ENCODE measurements around the gene CFAP46. TPM values are rescaled to one million over a fixed set of nuclear protein-coding genes. Genes with fewer than 3 reads are reported as not detected.

The CFAP46 gene
- total and polyA plus RNA-seq, 3 experiments from 2014 or later: 0.09 TPM; not detected in 2

DNA sequence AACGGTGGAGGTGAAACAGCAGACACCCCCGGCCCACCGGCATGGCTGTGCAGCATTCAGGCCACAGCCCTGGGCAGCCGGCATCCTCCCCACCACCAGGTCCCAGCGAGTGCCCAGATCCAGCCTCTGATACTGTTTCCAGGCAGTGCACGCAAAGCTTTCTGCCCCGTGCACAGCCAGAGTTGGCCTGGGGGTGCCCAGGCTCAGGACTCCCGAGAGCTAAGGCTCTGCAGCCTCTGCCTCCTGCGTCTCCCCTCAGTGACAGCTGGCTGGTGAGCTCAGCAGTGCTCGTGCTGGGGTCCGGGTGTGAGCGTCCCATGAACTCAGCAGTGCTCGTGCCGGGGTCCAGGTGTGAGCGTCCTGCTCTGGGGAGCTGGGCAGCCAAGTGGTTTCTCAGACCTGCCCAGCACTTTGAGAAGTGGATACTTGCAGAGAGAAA is 65.4 kb downstream of the CFAP46 start:
- Histone ChIP-seq H3K27ac (ENCODE audit: low read depth, low read length) (no peak overlapping the region), H3K27me3 (ENCODE audit: insufficient read depth, low read length, poor library complexity, severe bottlenecking) (no peaks in the 10 kb centered on the region), H3K4me1 (ENCODE audit: insufficient read depth, low read length) (no peaks in the 10 kb centered on the region), H3K9me3 (ENCODE audit: low read length) (no peaks in the 10 kb centered on the region), H3K36me3 (ENCODE audit: insufficient read depth, low read length) (no peaks in the 10 kb centered on the region), H3K4me3 (ENCODE audit: low read length) (no peak overlapping the region)
- Mint-ChIP-seq H3K27ac (no peak overlapping the region), H3K9me3 (peaks cover 0 to 3% (median 0%) of the 10 kb centered on the region in 5 donors), H3K4me3 (no peak overlapping the region), H3K4me1 (peaks cover 0 to 3% (median 0%) of the 10 kb centered on the region in 3 donors), H3K36me3 (no peaks in the 10 kb centered on the region), H3K27me3 (peaks cover 6 to 28% of the 10 kb centered on the region in 2 donors)
- POLR2A ChIA-PET: no interaction called here
- DNase-seq: no peak
- CTCF ChIA-PET: no interaction called here

DNA sequence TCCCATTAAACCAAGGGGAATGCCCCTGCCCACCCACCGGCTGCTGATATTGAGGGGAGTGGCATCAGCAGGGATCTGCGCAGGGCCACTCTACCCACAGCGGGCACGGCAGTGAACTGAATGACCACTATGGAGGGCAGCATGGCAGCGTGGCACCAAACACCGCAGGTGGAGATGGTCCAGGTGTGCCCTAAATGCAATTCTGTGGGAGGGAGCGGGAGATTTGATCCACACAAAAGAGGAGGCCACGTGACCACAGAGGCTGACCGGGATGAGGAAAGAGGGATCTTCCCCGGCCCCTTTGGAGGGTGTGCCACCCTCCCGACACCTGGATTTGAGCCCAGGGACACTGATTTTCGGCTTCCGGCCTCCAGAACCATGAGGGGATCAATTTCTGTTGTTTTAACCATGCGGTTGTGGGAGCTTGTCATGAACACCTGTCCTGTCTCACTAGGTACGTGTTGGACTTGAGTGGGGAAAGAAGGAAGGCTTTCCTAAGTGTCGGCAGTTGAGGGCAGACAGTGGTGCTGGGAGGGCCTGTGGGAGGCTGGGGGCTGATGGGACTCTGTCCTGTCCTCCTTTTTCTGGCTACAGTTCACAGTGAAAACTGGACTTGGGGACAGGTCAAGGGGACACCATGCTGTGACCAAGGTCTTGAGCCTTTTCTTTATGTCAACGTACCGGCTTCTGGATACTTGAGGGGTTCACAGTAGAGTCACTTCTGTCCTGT is 66.1 kb downstream of the CFAP46 start:
- Histone ChIP-seq H3K36me3 (ENCODE audit: insufficient read depth, low read length) (no peaks in the 10 kb centered on the region), H3K4me3 (ENCODE audit: low read length) (no peak overlapping the region), H3K27ac (ENCODE audit: low read depth, low read length) (no peak overlapping the region), H3K27me3 (ENCODE audit: insufficient read depth, low read length, poor library complexity, severe bottlenecking) (no peaks in the 10 kb centered on the region), H3K9me3 (ENCODE audit: low read length) (no peaks in the 10 kb centered on the region), H3K4me1 (ENCODE audit: insufficient read depth, low read length) (no peaks in the 10 kb centered on the region)
- H3K36me3 Mint-ChIP-seq: no peaks in the 10 kb centered on the region
- no peak for DNase-seq
- ChIA-PET POLR2A (no interaction called here), CTCF (no interaction called here)
- peaks cover 0 to 3% (median 0%) of the 10 kb centered on the region in 5 donors for H3K9me3 Mint-ChIP-seq
- peaks cover 6 to 33% of the 10 kb centered on the region in 2 donors for H3K27me3 Mint-ChIP-seq
- peak overlapping the region in 1 of 8 donors; percentile 28 for H3K27ac Mint-ChIP-seq
- peaks cover 0 to 3% (median 0%) of the 10 kb centered on the region in 3 donors for H3K4me1 Mint-ChIP-seq
- no peak overlapping the region for H3K4me3 Mint-ChIP-seq

DNA sequence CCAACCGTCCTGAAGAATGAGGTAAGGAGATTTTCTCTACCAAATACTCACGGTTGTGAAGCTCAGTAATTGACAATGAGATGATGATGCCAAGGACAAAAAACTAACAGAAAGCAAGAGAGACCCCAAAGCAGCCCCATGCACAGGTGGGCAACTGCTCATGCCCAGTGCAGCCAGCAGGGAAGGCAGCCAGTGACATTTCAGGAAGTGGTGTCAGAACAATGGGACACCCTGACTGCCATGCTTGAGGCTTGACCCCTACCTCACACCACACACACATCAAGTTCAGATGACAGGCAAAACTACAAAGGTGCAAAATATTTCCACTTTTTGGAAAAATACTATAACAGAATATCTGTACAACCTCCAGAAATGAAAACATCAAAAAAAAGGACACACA is 66.9 kb downstream of the CFAP46 start:
- peaks cover 0 to 3% (median 0%) of the 10 kb centered on the region in 5 donors for H3K9me3 Mint-ChIP-seq
- H3K27me3 ChIP-seq (ENCODE audit: insufficient read depth, low read length, poor library complexity, severe bottlenecking): no peaks in the 10 kb centered on the region
- no peaks in the 10 kb centered on the region for H3K4me1 ChIP-seq (ENCODE audit: insufficient read depth, low read length)
- H3K36me3 ChIP-seq (ENCODE audit: insufficient read depth, low read length): no peaks in the 10 kb centered on the region
- H3K4me1 Mint-ChIP-seq: peaks cover 0 to 3% (median 0%) of the 10 kb centered on the region in 3 donors
- POLR2A ChIA-PET: no interaction called here
- CTCF ChIA-PET: no interaction called here
- H3K27ac Mint-ChIP-seq: no peak overlapping the region
- H3K4me3 ChIP-seq (ENCODE audit: low read length): no peak overlapping the region
- no peak overlapping the region for H3K4me3 Mint-ChIP-seq
- no peak for DNase-seq
- peaks cover 6 to 38% of the 10 kb centered on the region in 2 donors for H3K27me3 Mint-ChIP-seq
- no peaks in the 10 kb centered on the region for H3K9me3 ChIP-seq (ENCODE audit: low read length)
- H3K27ac ChIP-seq (ENCODE audit: low read depth, low read length): no peak overlapping the region
- no peaks in the 10 kb centered on the region for H3K36me3 Mint-ChIP-seq

DNA sequence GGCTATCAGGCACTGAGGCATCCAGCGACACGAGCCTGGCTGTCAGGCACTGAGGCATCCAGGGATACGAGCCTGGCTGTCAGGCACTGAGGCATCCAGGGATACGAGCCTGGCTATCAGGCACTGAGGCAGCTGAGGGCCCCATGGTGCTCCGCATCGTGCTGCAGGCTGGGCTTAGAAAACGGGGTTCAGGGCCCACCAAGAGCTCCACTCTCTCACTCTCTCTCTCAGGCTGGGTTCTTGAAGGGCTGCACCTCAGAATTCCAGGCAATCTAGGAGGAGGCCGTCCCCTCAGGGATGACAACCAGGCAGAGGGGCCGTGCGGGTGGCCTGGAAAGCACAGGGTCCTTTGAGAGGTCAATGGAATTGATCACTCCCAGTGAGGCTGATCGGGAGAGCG is 69.0 kb downstream of the CFAP46 start:
- Mint-ChIP-seq H3K27ac (no peak overlapping the region), H3K36me3 (no peaks in the 10 kb centered on the region), H3K4me3 (no peak overlapping the region), H3K27me3 (peaks cover 8 to 38% of the 10 kb centered on the region in 2 donors), H3K9me3 (peaks cover 0 to 3% (median 0%) of the 10 kb centered on the region in 5 donors), H3K4me1 (no peaks in the 10 kb centered on the region)
- POLR2A ChIA-PET: no interaction called here
- H3K36me3 ChIP-seq (ENCODE audit: insufficient read depth, low read length): no peaks in the 10 kb centered on the region
- DNase-seq: no peak
- CTCF ChIA-PET: no interaction called here
- H3K27ac ChIP-seq (ENCODE audit: low read depth, low read length): no peak overlapping the region
- H3K4me3 ChIP-seq (ENCODE audit: low read length): no peak overlapping the region
- H3K4me1 ChIP-seq (ENCODE audit: insufficient read depth, low read length): no peaks in the 10 kb centered on the region
- H3K27me3 ChIP-seq (ENCODE audit: insufficient read depth, low read length, poor library complexity, severe bottlenecking): no peaks in the 10 kb centered on the region
- no peaks in the 10 kb centered on the region for H3K9me3 ChIP-seq (ENCODE audit: low read length)

DNA sequence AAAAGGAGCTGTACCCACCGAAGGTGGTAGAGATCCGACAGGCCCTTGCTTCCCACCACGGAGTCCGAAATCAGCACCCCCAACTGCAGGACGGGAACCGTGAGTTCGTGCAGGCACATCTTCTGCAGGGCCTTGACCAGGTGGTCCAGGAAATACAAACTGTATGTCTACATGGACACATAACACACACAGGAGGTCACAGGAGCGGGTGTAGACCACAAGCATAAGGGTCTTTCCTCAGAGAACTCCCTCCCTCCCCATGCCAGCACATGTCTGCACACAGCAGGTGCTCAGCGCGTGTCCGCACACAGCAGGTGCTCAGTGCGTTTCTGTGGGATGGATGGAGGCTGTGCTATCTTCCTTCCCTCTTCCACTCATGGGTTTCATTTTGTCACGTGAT is 69.7 kb downstream of the CFAP46 start:
- H3K27ac ChIP-seq (ENCODE audit: low read depth, low read length): no peak overlapping the region
- ChIA-PET POLR2A (no interaction called here), CTCF (no interaction called here)
- Mint-ChIP-seq H3K9me3 (peaks cover 0 to 3% (median 0%) of the 10 kb centered on the region in 5 donors), H3K27ac (no peak overlapping the region), H3K4me3 (no peak overlapping the region), H3K36me3 (no peaks in the 10 kb centered on the region), H3K27me3 (peaks cover 8 to 38% of the 10 kb centered on the region in 2 donors), H3K4me1 (no peaks in the 10 kb centered on the region)
- no peak overlapping the region for H3K4me3 ChIP-seq (ENCODE audit: low read length)
- DNase-seq: no peak
- H3K27me3 ChIP-seq (ENCODE audit: insufficient read depth, low read length, poor library complexity, severe bottlenecking): no peaks in the 10 kb centered on the region
- H3K9me3 ChIP-seq (ENCODE audit: low read length): no peaks in the 10 kb centered on the region
- no peaks in the 10 kb centered on the region for H3K4me1 ChIP-seq (ENCODE audit: insufficient read depth, low read length)
- H3K36me3 ChIP-seq (ENCODE audit: insufficient read depth, low read length): no peaks in the 10 kb centered on the region

DNA sequence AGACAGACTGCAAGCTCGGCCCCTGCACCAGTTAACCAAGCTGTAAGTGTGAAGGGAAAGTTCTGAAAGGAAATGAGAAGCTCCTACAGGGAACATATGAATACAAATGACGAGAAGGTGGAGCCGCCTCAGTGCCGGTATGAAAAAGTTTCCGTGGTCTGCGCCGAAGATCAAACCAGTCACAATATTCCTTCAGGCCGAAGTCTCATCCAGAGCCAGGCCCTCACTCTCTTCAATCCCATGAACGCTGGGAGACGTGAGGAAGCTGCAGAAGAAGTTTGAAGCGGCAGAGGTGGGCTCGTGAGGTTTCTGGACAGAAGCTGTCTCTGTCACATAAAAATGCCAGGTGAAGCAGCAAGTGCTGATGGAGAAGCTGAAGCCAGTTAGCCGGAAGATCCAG is 71.9 kb downstream of the CFAP46 start:
- H3K4me1 ChIP-seq (ENCODE audit: insufficient read depth, low read length): no peaks in the 10 kb centered on the region
- Mint-ChIP-seq H3K36me3 (no peaks in the 10 kb centered on the region), H3K4me3 (no peak overlapping the region), H3K27ac (no peak overlapping the region), H3K4me1 (no peaks in the 10 kb centered on the region), H3K9me3 (peaks cover 0 to 3% (median 0%) of the 10 kb centered on the region in 5 donors), H3K27me3 (peaks cover 10 to 27% of the 10 kb centered on the region in 2 donors)
- H3K4me3 ChIP-seq (ENCODE audit: low read length): no peak overlapping the region
- no peaks in the 10 kb centered on the region for H3K9me3 ChIP-seq (ENCODE audit: low read length)
- ChIA-PET CTCF (no interaction called here), POLR2A (no interaction called here)
- no peaks in the 10 kb centered on the region for H3K27me3 ChIP-seq (ENCODE audit: insufficient read depth, low read length, poor library complexity, severe bottlenecking)
- no peaks in the 10 kb centered on the region for H3K36me3 ChIP-seq (ENCODE audit: insufficient read depth, low read length)
- no peak for DNase-seq
- H3K27ac ChIP-seq (ENCODE audit: low read depth, low read length): no peak overlapping the region

DNA sequence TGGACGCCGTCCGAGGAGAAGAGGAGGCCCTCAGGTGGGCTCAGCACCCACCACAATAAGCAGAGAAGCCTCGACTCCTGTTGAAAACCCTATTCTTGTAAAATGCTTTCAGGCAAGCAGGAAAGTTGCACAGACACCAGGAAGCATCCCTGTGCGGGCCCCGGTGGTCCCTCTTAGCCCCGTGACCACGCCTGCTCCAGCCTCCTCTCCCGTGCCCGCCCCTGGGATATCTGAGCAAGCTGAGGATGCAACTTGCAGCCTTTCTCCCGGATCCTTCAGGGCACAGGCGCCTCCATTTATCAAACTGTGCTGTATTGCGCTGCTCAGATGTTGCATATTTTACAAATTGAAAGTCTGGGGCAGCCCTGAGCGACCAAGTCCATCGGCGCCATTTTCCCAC is 72.7 kb downstream of the CFAP46 start:
- ChIA-PET POLR2A (no interaction called here), CTCF (no interaction called here)

DNA sequence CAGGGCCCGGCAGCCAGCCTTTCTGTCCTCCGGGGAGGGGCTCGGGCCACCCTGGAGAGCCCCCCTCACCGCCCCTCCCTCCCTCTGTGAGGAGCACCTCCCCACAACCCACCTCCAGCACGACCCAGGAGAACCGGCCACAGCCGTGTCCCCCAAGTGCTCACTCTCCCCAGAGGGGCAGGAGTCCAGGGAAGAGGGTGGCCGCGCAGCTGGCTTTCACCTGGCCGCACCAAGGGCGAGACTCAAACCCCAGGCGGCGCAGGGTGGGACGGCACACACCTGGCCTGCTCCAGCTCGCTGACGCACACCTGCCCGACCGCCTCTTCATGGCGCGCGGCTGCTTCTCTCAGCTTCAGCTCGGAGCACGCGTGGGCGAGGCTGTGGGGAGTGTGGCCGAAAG is 73.4 kb downstream of the CFAP46 start:
- H3K9me3 ChIP-seq (ENCODE audit: low read length): no peaks in the 10 kb centered on the region
- H3K4me3 ChIP-seq (ENCODE audit: low read length): no peak overlapping the region
- no peak overlapping the region for H3K27ac ChIP-seq (ENCODE audit: low read depth, low read length)
- Mint-ChIP-seq H3K27ac (no peak overlapping the region), H3K9me3 (no peaks in the 10 kb centered on the region), H3K4me1 (no peaks in the 10 kb centered on the region), H3K27me3 (peaks cover 7 to 28% of the 10 kb centered on the region in 2 donors), H3K36me3 (no peaks in the 10 kb centered on the region), H3K4me3 (no peak overlapping the region)
- ChIA-PET POLR2A (no interaction called here), CTCF (no interaction called here)
- H3K36me3 ChIP-seq (ENCODE audit: insufficient read depth, low read length): no peaks in the 10 kb centered on the region
- no peaks in the 10 kb centered on the region for H3K4me1 ChIP-seq (ENCODE audit: insufficient read depth, low read length)
- H3K27me3 ChIP-seq (ENCODE audit: insufficient read depth, low read length, poor library complexity, severe bottlenecking): no peaks in the 10 kb centered on the region
- no peak for DNase-seq

More for the DNA sequence above, 72.7 kb downstream of the CFAP46 start:
- Histone ChIP-seq H3K4me1 (ENCODE audit: insufficient read depth, low read length) (no peaks in the 10 kb centered on the region), H3K9me3 (ENCODE audit: low read length) (no peaks in the 10 kb centered on the region), H3K4me3 (ENCODE audit: low read length) (no peak overlapping the region), H3K27me3 (ENCODE audit: insufficient read depth, low read length, poor library complexity, severe bottlenecking) (no peaks in the 10 kb centered on the region), H3K36me3 (ENCODE audit: insufficient read depth, low read length) (no peaks in the 10 kb centered on the region), H3K27ac (ENCODE audit: low read depth, low read length) (no peak overlapping the region)
- Mint-ChIP-seq H3K36me3 (no peaks in the 10 kb centered on the region), H3K27ac (no peak overlapping the region), H3K4me1 (no peaks in the 10 kb centered on the region), H3K27me3 (peaks cover 7 to 27% of the 10 kb centered on the region in 2 donors), H3K9me3 (no peaks in the 10 kb centered on the region), H3K4me3 (no peak overlapping the region)
- DNase-seq: no peak

All from CD8-positive, alpha-beta memory T cell (primary cell).